ENCODE data around the gene SCAPER.
"Not testable (repeated sequence)": the region's sequence is repeated elsewhere in the genome, so short reads cannot be mapped to it uniquely, and the experiment has no call there.

Gene SCAPER

DNA sequence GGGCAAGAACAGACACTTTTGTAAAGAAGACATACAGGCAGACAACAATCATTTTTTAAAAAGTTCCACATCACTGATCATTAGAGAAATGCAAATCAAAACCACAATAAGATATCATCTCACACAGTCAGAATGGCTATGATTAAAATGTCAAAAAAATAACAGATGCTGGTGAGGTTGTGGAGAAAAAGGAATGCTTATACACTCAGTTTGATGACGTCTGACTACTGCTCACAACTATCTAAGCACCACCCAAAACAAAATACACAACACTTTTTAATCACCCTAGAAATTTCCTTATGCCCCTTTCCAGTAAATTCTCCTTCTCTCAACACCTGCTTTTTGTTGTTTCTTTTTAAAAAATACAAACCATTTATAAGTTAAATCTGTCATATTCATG is 339.8 kb downstream of the SCAPER start:
- DNase-seq, result no peak

GRCh38 chr15:76555247-76555646 is 349.9 kb downstream of the SCAPER start:
- no peak for DNase-seq

- no peak for DNase-seq
Observed at GRCh38 chr15:76553564-76553963, 351.6 kb downstream of the SCAPER start.

DNA sequence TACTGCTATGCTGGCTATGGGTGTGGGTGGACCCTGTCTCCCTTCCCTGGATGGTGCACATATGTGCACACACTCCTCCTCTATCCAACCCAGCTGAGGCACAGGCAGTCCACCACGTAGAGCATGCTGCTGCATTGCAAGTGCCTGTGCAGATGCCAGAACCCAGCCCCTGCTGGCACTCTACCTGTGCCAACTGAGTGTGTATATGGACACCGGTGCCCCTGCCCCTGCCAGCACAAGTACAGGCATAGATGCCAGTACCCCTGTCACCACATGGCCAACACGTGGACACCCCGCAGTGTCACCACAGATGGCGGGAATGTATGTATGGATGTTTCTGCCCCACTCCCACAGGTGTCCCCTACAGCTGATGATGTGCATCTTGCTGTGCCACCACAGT is 352.0 kb downstream of the SCAPER start:
- no peak for DNase-seq

DNA sequence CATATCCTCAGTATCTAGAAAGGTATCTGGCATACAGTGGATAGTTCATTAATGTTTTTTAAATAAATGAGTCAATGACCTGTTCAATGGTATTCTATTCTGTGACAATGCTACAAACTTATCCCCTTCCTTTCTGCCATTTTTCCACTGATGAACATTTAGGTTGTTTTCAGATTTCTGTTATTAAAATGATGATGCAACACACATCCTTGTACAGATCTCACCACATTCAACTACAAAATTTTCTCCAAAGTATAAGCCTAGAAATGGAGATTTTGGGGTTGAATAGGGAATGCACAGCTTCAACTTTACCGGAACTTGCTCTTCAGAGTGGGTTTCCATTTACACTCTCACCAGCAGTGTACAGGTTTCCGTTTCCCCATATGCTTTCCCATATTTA is 358.3 kb downstream of the SCAPER start:
- DNase-seq, result no peak

GRCh38 chr15:76533995-76534394 is 371.1 kb downstream of the SCAPER start:
- no peak for DNase-seq

- DNase-seq, result peak; percentile 65
Observed at GRCh38 chr15:76533060-76533820, 371.9 kb downstream of the SCAPER start.

GRCh38 chr15:76529911-76530310 is 375.2 kb downstream of the SCAPER start:
- DNase-seq, result no peak

DNA sequence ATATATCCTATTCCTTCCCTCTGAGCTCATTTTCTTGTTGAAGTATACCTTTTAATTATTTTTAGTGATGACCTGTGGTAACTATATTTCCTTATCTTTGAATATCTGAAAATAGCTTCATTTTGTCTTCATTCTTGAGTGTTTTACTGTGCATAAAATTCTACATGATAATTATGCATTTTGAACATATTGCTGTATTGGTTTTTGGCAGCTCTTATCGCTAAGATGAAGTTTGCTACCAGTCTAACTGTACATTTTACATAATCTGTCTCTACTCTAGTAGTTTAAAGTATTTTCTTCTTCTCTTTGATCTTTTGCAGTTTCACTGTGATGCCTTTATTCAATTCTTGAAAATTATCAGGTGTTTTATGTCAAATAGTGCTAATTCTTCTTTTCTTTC is 379.0 kb downstream of the SCAPER start:
- DNase-seq, result no peak

GRCh38 chr15:76517910-76518309 is 387.2 kb downstream of the SCAPER start:
- no peak for DNase-seq

GRCh38 chr15:76514282-76514681 is 390.9 kb downstream of the SCAPER start:
- no peak for DNase-seq

DNA sequence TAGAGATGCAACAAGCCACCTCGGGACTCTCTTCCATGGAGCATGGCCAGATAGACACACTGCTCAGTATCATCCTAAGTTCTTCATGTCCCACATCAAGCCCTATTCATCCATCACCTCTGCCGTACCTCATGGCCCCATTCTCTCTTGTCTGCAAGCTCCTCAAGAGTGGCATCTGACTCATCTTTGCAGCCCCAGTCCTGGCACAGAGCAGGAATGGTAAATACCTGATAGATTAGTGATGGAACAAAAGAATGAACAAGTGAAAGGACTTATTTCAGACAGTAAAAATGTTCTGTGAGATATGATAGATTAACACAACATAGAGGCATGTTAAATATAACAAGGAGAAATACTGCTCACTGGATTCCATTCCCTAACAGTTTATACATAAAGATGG is 392.2 kb downstream of the SCAPER start:
- DNase-seq, result no peak

DNA sequence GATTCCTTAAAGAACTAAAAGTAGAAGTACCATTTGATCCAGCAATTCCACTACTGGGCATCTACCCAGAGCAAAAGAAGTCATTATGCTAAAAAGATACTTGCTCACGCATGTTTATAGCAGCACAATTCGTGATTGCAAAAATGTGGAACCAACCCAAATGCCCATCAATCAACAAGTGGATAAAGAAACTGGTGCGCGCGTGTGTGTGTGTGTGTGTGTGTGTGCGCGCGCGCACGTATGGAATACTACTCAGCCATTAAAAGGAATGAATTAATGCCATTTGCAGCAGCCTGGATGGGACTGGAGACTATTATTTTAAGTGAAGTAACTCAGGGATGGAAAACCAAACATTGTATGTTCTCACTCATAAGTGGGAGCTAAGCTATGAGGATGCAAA is 394.5 kb downstream of the SCAPER start:
- not testable (repeated sequence) for DNase-seq

DNA sequence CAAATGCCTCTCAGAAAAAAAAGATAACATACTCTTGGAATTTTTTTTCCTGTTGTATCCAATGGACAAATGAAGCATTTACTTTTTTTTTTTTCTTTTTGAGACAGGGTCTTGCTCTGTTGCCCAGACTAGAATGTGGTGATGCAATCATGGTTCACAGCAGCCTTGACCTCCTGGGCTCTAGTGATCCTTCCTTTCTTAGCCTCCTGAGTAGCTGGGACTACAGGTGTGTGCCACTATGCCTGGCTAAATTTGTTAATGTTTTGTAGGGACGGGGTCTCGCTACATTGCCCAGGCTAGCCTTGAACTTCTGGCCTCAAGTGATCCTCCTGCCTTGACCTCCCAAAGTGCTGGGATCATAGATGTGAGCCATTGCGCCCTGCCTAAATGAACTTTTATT is 401.3 kb downstream of the SCAPER start:
- DNase-seq, result no peak

GRCh38 chr15:76503121-76503520 is 402.0 kb downstream of the SCAPER start:
- no peak for DNase-seq

GRCh38 chr15:76502678-76503077 is 402.5 kb downstream of the SCAPER start:
- no peak for DNase-seq

GRCh38 chr15:76502185-76502584 is 403.0 kb downstream of the SCAPER start:
- DNase-seq, result not testable (repeated sequence)

DNA sequence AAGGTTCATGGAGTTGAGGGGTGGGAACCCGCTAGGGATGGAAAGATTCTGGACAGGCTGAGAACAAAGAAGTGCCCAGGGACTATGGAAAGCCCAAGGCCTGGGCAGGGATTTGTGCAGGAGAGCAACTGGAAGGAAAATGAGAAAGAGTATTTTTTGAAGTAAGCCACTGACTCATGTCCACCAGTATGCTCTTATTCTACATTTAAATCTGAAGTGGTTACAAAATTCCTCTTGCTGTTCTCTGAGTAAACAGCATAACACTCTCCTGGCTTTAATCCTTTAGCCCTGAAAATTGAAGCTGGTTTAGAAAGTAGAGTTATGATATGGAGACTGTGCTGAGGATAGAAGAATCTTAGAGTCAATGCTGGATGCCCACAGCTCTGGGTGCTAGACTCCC is 403.4 kb downstream of the SCAPER start:
- no peak for DNase-seq

GRCh38 chr15:76501011-76501410 is 404.1 kb downstream of the SCAPER start:
- no peak for DNase-seq

DNA sequence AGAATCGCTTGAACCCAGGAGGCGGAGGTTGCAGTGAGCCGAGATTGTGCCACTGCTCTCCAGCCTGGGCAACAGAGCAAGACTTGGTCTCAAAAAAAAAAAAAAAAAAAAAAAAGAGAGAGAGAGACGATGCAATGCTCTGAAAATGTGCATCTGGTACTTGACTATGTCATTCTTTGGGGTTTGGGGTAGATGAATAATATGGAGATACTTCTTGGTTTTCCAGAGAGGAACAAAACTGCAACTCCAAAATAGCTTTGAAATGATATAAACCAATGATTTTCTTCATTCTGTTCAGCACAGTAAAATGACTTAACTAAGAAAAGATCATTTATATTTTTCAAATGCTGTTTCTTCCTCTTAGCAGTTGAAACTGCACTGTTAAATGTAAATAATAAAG is 409.7 kb downstream of the SCAPER start:
- DNase-seq, result no peak

GRCh38 chr15:76492538-76492937 is 412.6 kb downstream of the SCAPER start:
- no peak for DNase-seq

- no peak for DNase-seq
Observed at GRCh38 chr15:76483752-76484151, 421.4 kb downstream of the SCAPER start.

GRCh38 chr15:76483018-76483417 is 422.1 kb downstream of the SCAPER start:
- DNase-seq, result no peak

GRCh38 chr15:76480267-76480666 is 424.9 kb downstream of the SCAPER start:
- DNase-seq, result no peak

- DNase-seq, result no peak
Observed at GRCh38 chr15:76470691-76471090, 434.4 kb downstream of the SCAPER start.

Data from hematopoietic multipotent progenitor cell treated with erythropoietin and hydrocortisone succinate and interleukin-3 and kit ligand, for 4 days (in vitro differentiated cells).